Head of caudate nucleus (tissue), 42 donors: ENCODE results near the gene SORCS2.
A peak's percentile ranks its signal among the peaks of the same experiment; 100 is the strongest.

Source experiments
- DNase-seq, 42 donors: peaks; one replicate each; pipeline versions ENCODE4 v3.0.0 to v3.0.0-alpha.2; 2020 to 2021; ENCODE audit warnings: mixed read lengths in 7 of 42
- intact Hi-C: fragments of 100-400 bp; cut with DNase I; formaldehyde crosslinking; loops from one replicate; pipeline ENCODE4 v1.15.0; 2022

The SORCS2 gene

DNA sequence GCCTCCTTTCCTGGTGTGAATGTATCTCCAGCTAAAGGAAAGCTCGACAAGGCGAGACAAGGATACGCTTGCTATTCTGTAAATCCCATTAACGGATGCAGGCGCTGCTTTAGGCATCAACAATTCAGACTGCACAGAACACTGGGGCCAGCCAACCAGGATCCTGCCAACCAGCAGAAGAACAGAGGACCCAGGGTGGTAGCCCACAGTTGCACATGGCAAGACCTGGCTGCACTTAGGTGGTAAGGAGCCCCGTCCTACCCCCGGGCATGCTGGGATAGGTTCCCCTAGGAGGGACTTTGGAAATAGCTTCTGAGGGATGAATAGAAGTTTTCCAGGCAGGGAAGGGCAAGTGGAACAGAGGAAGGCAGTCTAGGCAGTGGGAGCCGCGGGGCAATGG, 221.7 kb downstream of the SORCS2 start:
- peak in 19 of 42 donors; percentile 0 to 34 (median 7) for DNase-seq

DNA sequence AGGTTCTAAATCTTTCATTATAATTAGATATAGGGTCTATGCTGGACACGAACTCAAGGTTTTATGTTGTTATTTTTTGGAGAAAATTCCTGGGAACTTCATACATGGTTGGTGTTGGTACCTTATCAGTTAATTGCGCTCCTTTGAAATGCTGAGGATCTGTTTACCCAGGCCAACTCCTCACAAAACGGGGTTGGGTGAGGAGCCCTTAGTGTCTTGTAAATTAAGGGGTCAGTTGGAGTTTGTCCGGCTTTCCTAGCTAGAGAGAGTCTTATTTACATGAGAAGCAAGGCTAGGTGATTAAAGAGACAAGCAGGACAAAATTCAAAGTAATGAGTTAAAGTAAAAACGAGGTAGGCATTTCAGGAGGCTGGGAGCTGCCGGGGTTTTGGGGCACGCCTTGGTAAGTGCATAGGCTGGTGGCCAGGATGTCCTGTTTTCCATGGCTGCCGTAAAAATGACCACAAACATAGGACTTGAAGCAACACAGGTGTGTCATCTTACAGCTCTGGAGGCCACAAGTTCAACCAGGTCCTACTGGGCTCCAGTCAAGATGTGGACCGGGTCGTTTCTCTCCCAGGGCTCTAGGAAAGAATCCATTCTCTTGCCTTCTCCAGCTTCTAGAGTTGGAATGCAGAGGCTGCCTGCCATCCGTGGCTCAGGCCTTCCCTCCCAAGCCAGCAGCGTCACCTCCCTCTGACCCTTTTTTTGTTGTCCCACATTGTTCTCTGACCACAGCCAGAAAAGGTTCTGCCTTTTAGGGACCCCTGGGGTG, 222.6 kb downstream of the SORCS2 start:
- DNase-seq, result peak in 15 of 42 donors; percentile 1 to 24 (median 7)
- intact Hi-C loops, result no loop called here

More for the DNA sequence above, 221.7 kb downstream of the SORCS2 start:
- intact Hi-C loops, result no loop called here

DNA sequence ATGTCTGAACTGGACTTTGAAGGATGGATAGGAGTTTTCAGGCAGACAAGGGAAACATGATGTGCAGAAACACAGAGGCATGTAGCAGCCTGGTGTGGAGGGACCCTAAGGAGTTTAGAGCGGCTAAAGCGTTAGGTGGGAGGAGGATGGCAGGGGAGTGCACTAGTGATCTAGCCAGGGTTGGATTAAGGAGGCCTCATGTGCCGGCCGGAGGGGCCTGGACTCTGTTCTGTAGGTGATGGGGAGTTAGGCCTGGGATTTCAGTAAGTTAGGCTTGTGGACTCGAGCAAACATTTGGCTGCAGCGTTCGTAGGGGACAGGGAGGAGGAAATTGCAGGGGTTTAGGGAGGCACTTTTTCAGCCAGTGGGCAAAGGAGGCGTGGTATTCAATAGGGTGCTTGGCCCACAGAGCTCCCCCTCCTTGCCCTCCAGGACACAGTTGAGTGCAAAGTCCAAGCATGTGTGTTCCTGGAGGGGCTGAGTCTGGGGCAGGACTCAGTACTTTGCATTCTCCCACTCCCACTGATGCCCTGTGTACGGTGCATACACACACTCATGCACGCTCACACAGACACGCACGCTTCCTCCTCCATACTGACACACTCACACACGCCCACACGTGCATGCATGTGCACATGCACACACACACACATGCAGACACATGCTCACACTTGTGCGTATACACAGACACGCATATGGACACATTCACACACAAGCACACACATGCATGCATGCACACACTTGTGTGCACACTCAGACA, 223.8 kb downstream of the SORCS2 start:
- DNase-seq, result peak in 18 of 42 donors; percentile 1 to 25 (median 6)
- intact Hi-C loops, result no loop called here

DNA sequence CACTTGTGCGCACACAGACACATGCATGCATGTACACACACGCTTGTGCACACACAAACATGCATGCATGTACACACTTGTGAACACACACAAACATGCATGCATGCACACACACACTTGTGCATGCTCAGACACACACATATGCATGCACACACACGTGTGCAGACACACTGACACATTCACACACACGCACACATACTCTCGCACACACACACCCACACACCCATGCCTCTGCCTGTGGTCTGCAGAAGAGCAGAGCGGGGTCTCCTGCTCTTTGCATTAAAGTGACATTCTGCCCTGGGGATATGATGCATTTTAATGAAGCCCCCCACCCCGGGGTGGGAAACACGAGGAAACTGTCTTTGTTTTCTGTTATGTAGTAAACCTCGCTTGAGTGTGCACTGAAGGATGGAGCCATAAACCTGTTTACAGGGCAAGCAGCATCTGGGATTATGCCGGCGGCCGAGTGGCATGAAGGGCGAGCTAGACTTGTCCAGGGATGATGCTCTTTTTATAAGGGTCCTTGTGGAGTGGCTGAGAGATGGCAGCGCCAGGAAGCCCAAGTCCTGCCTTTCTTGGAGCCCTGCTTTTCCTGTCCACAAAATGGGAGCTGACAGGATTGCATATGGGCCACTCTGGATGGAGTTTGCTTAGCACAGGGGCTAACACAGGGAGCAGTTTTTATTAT, 224.6 kb downstream of the SORCS2 start:
- intact Hi-C loops, result no loop called here
- peak in 17 of 42 donors; percentile 0 to 31 (median 5) for DNase-seq

DNA sequence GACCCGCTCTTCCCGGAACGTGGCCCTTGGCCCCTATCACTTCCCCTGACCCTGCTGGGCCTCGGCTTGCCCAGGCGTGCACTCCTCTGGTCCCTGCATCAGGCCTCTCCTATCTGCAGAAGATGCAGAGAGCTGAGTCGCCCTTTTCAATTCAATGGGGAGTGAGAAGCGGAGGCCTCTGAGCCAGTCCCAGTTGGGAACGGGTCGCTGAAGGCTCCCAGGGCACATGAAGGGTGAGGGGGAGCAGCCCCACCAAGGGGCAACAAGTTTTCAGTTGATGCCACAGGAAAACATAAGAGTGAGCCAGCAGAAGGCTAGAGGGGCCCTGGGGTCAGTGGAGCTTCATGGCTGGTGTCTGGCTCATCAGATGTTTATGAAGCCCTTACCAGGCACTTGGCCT, 225.3 kb downstream of the SORCS2 start:
- peak in 17 of 42 donors; percentile 1 to 25 (median 7) for DNase-seq
- intact Hi-C loops, result no loop called here

DNA sequence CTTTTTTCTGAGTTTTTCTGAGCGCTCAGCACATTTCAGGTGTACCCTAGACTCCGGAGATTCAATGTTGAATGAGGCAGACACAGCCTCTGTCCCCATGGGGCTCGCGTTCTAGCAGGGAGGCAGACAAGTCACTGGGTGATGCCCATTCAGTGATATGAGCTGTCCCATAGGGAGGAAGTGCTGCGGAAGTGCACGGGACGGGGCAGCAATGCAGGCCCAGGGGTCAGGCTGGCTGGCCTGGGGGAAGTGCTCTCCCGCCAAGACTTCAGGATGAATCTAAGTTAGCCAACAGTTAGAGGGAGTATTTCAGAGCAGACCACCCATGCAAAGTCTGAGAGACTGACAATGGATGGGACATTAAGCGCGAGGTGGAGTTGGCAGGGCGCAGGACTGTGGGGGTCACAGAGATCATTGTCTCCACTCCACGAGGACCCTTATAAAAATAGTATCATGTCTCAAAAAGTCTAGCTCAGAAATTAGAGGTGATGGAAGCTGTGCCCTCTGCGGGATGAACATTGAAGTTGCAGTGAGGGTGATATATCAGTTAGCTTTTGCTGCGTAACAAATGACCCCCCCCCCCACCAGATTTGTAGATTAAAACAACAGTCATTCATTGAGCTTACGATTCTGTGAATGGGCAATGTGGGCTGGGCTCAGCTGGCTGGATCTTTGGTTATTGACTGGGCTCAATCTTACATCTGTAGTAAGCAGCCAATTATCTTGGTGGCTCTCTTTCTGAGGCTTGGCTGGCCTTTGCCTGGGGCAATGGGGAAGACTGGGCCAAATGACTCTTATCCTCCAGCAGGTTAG, 226.0 kb downstream of the SORCS2 start:
- peak in 16 of 42 donors; percentile 1 to 22 (median 4) for DNase-seq
- intact Hi-C loops, result no loop called here

DNA sequence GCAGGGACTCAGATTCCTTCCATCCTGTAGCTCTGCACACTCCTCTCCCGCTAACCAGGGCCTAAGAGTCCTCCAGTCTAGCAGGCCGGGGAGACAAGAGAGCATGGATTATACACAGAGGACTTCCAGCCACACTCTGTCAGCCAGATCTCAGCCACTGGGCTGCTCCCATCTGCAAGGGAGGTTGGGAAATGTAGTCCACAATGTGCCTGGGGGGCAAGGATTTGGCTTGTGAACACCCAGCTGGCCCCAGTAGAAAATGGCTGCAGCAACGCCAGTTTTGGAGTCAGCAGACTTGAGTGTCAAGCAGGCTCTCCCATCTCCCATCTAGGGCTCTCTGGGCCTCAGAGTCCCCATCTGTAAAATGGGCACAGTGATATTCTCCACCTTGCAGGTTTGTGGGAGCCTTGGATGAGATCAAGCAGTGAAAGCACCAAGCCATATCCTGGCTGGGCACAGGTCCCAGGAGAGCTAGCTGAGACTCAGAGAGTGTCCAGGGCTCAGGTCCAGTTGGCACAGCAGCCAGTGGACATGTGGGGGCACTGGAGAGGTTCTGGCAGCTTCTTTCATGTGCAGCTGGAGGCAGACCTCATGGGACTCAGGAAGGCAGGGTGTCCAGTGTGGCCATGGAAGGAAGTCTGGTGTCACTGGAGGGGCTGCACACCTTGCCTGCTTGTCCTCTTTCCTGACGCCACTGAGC, 227.8 kb downstream of the SORCS2 start:
- intact Hi-C loops, result no loop called here
- DNase-seq, result peak in 22 of 42 donors; percentile 1 to 43 (median 16)

DNA sequence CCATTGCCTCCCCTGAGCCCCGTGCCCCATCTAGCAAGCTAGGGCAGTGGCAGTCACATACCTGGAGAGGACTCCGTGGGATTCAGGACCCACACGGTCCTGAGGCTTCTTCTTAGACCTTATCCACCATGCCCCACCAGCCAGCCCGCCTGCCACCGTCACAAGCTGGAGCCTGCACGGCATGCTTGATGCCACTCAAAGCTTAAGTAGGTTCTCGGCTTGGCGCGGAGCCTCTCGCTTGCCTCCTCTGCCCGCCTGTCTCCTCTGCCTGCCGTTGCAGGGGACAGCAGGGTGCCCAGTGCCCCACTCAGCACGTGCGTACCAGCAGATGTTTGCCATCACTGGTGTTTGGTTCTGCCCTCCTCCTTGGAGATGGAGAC, 228.3 kb downstream of the SORCS2 start:
- intact Hi-C loops, result no loop called here
- peak in 19 of 42 donors; percentile 2 to 37 (median 14) for DNase-seq

DNA sequence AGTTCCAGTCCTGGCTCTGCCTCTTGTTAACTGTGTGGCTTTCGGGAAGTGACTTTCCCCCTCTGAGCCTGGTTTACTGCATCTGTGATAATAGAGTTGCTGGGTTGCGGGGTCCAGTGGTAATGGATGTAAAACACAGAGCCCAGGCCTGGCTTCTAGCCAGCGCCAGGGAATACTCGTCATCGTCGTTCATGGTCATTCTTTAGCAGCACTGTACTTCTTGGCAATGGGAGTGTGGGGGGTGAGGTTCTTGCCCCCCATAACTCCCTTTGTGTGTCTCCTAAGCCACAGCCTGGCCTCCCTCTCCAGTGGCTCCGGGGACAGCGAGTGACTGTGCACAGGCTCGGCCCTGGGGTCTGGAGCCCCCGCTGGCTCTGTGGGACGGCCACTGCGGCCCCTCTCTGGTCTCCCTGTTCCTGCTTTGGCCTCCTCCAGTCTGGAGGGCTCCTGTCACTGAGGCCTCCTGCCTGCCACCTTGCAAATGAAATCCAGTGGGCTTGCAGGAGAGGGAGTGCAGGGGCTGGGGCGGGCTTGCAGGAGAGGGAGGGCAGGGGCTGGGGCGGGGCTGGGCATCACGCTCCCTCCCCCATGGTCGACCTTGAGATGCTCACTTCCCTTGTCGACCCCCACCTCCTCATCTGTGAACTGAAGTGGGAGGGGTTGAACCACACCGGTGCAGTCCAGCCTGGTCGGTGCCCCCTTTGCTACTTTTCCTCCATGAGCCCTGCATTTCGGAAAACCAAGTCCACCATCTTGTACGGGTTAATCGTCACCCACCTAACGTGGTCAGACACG, 229.2 kb downstream of the SORCS2 start:
- intact Hi-C loops, result no loop called here
- DNase-seq, result peak in 17 of 42 donors; percentile 3 to 24 (median 9)

DNA sequence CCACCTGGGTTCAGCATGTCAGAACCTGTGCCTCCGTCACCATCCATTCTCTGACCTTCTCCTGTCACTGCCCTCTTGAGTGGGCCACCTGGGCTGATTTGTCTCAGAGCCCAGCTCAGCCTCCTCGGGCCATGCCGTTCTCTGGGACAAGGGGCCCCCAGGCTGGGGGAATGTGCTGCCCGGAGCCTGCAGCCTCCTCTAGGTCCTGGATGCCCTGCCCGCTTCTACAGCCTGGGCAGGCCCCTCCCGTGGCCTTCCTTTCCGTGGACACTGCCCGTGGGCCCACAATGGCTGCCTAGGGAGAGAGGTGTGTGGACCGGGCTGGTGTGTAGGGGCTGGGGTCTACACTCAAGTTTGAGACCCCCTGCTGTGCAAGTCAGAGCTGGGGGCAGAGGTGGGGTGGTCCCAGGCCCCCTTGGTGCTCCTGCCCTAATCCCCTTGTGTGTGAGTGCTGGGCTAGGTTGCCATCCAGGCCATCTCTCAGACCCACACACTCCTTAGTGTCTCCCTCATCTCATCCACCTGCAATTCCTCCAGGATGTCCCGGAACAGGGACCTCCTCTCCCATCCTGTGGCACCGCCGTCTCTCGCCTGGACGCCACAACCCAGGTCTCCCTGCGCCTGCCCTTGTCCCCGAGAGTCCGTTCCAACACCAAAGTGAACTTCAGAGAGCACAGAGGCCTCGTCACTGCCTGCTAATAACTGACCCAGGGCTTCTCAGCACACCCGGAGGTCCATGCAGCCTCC, 230.0 kb downstream of the SORCS2 start:
- DNase-seq, result peak in 19 of 42 donors; percentile 0 to 37 (median 9)
- intact Hi-C loops, result no loop called here

DNA sequence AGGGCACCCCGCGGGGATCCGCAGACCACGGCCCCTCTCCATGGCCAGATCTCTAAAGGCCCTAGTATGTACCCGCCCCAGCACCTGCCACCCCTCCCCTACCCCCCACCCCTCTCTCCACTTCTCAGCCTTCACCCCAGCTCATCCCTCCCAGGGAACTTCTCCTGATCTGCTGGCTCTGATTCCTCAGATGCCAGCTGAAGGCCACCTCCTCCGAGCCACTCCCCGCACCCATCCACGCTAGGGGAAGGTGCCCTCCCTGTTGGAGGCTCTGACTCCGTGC, 230.5 kb downstream of the SORCS2 start:
- DNase-seq, result peak in 9 of 42 donors; percentile 1 to 25 (median 7)
- intact Hi-C loops, result no loop called here

DNA sequence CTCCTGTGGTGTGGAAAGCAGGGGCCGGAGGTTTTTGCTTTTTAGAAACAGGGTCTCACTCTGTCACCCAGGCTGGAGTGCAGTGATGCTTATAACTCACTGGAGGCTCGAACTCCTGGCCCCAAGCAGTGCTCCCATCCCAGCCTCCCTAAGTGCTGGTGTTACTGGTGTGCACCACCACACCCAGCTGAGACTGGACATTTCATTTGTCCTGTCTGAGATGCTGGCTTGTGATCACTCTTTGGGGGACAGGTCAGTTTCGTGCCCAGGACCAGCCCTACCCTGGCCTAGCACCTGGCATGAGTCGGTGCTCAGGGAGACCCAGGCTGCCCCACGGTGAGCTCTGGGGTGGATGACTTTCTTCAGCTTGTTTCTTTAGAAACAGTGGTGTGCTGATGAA, 231.1 kb downstream of the SORCS2 start:
- DNase-seq, result peak in 17 of 42 donors; percentile 0 to 30 (median 6)
- intact Hi-C loops, result no loop called here

DNA sequence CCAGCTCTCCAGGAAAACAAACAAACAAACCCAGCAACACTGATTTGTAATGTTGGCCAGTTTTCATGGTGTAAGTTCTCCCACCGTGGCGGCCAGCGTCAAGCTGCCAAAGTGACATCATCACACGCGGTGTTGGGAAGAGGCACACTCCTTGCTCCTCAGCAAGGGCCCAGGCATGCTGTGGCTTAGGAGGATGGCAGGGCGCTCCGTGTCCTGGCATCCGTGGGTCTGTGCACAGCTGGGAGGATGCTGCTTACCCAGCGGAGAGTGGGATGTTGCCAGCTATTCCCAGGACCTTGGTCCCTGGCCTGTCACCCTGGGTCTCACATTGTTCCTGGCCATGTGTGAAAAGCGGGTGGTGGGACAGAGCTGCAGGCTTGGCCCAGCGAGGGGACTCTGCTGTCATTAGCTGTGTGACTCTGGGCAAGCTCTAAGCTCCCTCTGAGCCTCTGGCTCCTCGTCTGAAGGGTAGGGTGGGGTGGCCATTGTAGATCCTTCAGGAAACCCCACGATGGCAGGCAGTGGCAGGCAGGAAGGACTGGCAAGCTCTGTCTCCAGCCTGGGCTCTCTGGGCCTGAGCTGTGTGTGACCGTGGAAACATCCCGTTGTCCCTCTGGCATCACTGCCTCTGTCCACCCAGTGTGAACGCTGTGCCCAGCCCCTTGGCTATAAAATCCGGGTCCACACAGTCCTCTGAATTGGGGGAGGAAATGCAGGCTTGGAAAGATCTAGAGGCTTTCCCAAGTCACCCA, 231.6 kb downstream of the SORCS2 start:
- peak in 24 of 42 donors; percentile 1 to 60 (median 14) for DNase-seq
- intact Hi-C loops, result no loop called here

DNA sequence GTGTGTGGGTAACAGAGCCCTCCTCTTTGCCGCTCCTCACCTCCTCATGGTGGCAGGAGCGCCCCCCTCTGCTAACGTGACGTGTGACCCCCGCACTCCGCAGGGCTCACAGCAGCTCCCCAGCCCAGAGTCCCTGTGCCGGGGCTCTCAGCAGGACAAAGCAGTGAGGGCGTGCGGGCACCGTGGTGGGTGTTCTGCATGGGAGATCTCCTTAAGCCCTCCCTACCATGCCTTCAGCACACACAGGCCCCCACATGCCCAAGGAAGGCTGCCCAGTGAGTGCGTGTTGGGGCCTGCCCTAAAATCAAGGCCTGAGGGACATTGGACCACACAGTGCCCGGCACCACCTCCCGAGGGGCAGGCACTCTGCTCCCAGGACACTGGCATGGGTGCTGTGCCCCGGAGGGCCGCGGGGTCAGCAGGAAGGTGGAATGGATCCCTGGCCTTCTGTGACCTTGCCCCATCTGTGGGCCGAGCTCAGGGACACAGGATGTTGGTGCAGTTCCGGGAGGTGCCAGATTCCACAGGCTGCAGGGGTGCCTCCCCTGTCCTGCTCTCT, 232.3 kb downstream of the SORCS2 start:
- intact Hi-C loops, result no loop called here
- DNase-seq, result peak in 21 of 42 donors; percentile 1 to 40 (median 7)

DNA sequence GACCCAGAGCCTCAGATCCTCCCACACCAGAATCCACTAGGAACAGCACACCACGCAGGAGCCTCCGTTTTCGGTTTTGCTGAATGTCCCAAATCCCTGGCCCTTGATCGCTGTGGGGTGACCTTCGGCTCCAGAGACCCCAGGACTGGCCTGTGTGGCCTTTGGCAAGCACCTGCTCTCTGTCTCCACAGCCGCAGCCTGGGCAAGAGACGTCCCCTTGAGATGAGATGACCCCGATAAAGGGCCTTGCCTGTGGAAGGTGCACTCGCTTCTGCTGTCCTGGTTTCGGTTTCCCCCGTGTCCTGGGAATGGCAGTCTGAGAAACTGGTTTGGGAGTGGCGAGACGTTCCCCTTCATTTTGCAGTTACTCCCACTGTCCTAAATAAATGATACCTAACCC, 232.8 kb downstream of the SORCS2 start:
- peak in 14 of 42 donors; percentile 0 to 24 (median 8) for DNase-seq
- intact Hi-C loops, result no loop called here
